RWPE1 (cell line): ENCODE measurements around the gene CNIH3.

Source experiments
- CTCF ChIA-PET: fragments of 350-600 bp; sonication (Branson Sonifier 250); formaldehyde crosslinking; extraction: SDS; loops from one replicate; lab custom pipeline; 2021; lab: Yijun Ruan, JAX
- POLR2A ChIA-PET: fragments of 400-600 bp; formaldehyde crosslinking; extraction: SDS; loops from one replicate; lab custom pipeline; 2020; ENCODE audit warnings: antibody characterized with exemption; ENCODE audit not compliant: low non-redundant PET; lab: Yijun Ruan, JAX
- DNase-seq: peaks from one replicate; pipeline ENCODE4 v3.0.0; 2012; ENCODE audit warnings: low spot score
- H3K27ac ChIP-seq: fragments of 450-650 bp; 2 replicates; pipeline ENCODE4 v1.5.1; 2017
- CTCF ChIP-seq: fragments of 450-650 bp; conservative IDR thresholded peaks from 2 replicates; pipeline ENCODE4 v1.5.1; 2017; ENCODE audit warnings: low read depth, mild to moderate bottlenecking

The CNIH3 gene

GRCh38 chr1:224767676-224768075 lies 151.6 kb downstream of the CNIH3 start:
- ChIA-PET CTCF (no interaction called here), POLR2A (no interaction called here)
- H3K27ac ChIP-seq = no peak overlapping the region
- no peak for TF ChIP-seq CTCF
- no peak for DNase-seq

- CTCF ChIA-PET = no interaction called here
- no peak for TF ChIP-seq CTCF
- DNase-seq = no peak
- POLR2A ChIA-PET = no interaction called here
- no peak overlapping the region for H3K27ac ChIP-seq
Measured at GRCh38 chr1:224768971-224769370, 152.9 kb downstream of the CNIH3 start.

GRCh38 chr1:224769452-224770335 lies 153.6 kb downstream of the CNIH3 start:
- no peak for TF ChIP-seq CTCF
- POLR2A ChIA-PET = no interaction called here
- CTCF ChIA-PET = no interaction called here
- H3K27ac ChIP-seq = no peak overlapping the region
- no peak for DNase-seq

GRCh38 chr1:224770336-224770693 lies 154.2 kb downstream of the CNIH3 start:
- DNase-seq = peak; percentile 30
- no peak overlapping the region for H3K27ac ChIP-seq
- no peak for TF ChIP-seq CTCF
- POLR2A ChIA-PET = no interaction called here
- CTCF ChIA-PET = no interaction called here

- ChIA-PET POLR2A (no interaction called here), CTCF (no interaction called here)
- no peak for TF ChIP-seq CTCF
- H3K27ac ChIP-seq = no peak overlapping the region
- DNase-seq = no peak
Measured at GRCh38 chr1:224773646-224774045, 157.5 kb downstream of the CNIH3 start.

- POLR2A ChIA-PET = no interaction called here
- DNase-seq = no peak
- H3K27ac ChIP-seq = no peak overlapping the region
- CTCF ChIA-PET = interaction anchor here (0.6 kb wide), 2 partner anchors 107 to 183 kb away, joined by 5 read pairs; no protein-coding TSS in a partner anchor
- no peak for TF ChIP-seq CTCF
Measured at GRCh38 chr1:224774378-224774777, 158.3 kb downstream of the CNIH3 start.
